ENCODE measurements around the gene MEA1. TPM values are rescaled to one million over a fixed set of nuclear protein-coding genes. Genes with fewer than 3 reads are reported as not detected.
"Not testable (repeated sequence)": the region's sequence is repeated elsewhere in the genome, so short reads cannot be mapped to it uniquely, and the experiment has no call there.

The MEA1 gene
- total RNA-seq, 3 donors from 2014 or later, result 65.0 to 78.0 (median 76.3) TPM

- no peak for TF ChIP-seq POLR2A (IDR thresholded peaks at IDR 0.05)
- TF ChIP-seq POLR2AphosphoS5 (IDR thresholded peaks at IDR 0.05), result no peak
- no peak for TF ChIP-seq CTCF (IDR thresholded peaks at IDR 0.05)
- no peaks in the 10 kb centered on the region for H3K27me3 ChIP-seq
- intact Hi-C loops (cut with DNase I; ENCODE audit: low total_unique reads), result no loop called here
- no peaks in the 10 kb centered on the region for H3K36me3 ChIP-seq
- H3K4me3 ChIP-seq, result no peak overlapping the region
- no peaks in the 10 kb centered on the region for H3K9me3 ChIP-seq
- H3K27ac ChIP-seq, result no peak overlapping the region
- H3K4me1 ChIP-seq, result no peaks in the 10 kb centered on the region
- no peak for DNase-seq (ENCODE audit: low spot score in 2 of 2)
Observed at GRCh38 chr6:43001843-43002242, 11.9 kb downstream of the MEA1 start.

- intact Hi-C loops (cut with DNase I; ENCODE audit: low total_unique reads); H3K27me3 ChIP-seq; DNase-seq (ENCODE audit: low spot score in 2 of 2); H3K36me3 ChIP-seq; H3K27ac ChIP-seq; H3K4me1 ChIP-seq; H3K9me3 ChIP-seq; H3K4me3 ChIP-seq: not testable (repeated sequence)
Observed at GRCh38 chr6:42998205-42998604, 15.5 kb downstream of the MEA1 start.

- no peaks in the 10 kb centered on the region for H3K4me1 ChIP-seq
- no peak overlapping the region for H3K27ac ChIP-seq
- intact Hi-C loops (cut with DNase I; ENCODE audit: low total_unique reads), result no loop called here
- DNase-seq (ENCODE audit: low spot score in 2 of 2), result no peak
- no peaks in the 10 kb centered on the region for H3K9me3 ChIP-seq
- no peaks in the 10 kb centered on the region for H3K27me3 ChIP-seq
- TF ChIP-seq POLR2A (IDR thresholded peaks at IDR 0.05), result no peak
- TF ChIP-seq CTCF (IDR thresholded peaks at IDR 0.05), result no peak
- TF ChIP-seq POLR2AphosphoS5 (IDR thresholded peaks at IDR 0.05), result no peak
- H3K4me3 ChIP-seq, result no peak overlapping the region
- no peaks in the 10 kb centered on the region for H3K36me3 ChIP-seq
Observed at GRCh38 chr6:42996513-42996912, 17.2 kb downstream of the MEA1 start.

- intact Hi-C loops (cut with DNase I; ENCODE audit: low total_unique reads), result no loop called here
- H3K4me3 ChIP-seq, result no peak overlapping the region
- no peak for DNase-seq (ENCODE audit: low spot score in 2 of 2)
- no peak for TF ChIP-seq POLR2A (IDR thresholded peaks at IDR 0.05)
- TF ChIP-seq POLR2AphosphoS5 (IDR thresholded peaks at IDR 0.05), result no peak
- TF ChIP-seq CTCF (IDR thresholded peaks at IDR 0.05), result no peak
- H3K27ac ChIP-seq, result no peak overlapping the region
- no peaks in the 10 kb centered on the region for H3K27me3 ChIP-seq
- no peaks in the 10 kb centered on the region for H3K9me3 ChIP-seq
- no peaks in the 10 kb centered on the region for H3K4me1 ChIP-seq
- no peaks in the 10 kb centered on the region for H3K36me3 ChIP-seq
Observed at GRCh38 chr6:42993445-42993844, 20.3 kb downstream of the MEA1 start.

GRCh38 chr6:42989923-42990322, 23.8 kb downstream of the MEA1 start:
- H3K27ac ChIP-seq, result no peak overlapping the region
- peaks cover 0 to 7% of the 10 kb centered on the region in 2 donors for H3K4me1 ChIP-seq
- H3K9me3 ChIP-seq, result no peaks in the 10 kb centered on the region
- intact Hi-C loops (cut with DNase I; ENCODE audit: low total_unique reads), result loop anchor here (10.0 kb wide), 1 partner anchor 1055 kb away; no protein-coding TSS in a partner anchor
- TF ChIP-seq POLR2A (IDR thresholded peaks at IDR 0.05) (no peak), POLR2AphosphoS5 (IDR thresholded peaks at IDR 0.05) (no peak), CTCF (IDR thresholded peaks at IDR 0.05) (no peak)
- H3K36me3 ChIP-seq, result no peaks in the 10 kb centered on the region
- no peaks in the 10 kb centered on the region for H3K27me3 ChIP-seq
- no peak for DNase-seq (ENCODE audit: low spot score in 2 of 2)
- no peak overlapping the region for H3K4me3 ChIP-seq

GRCh38 chr6:42988486-42989020, 25.2 kb downstream of the MEA1 start:
- intact Hi-C loops (cut with DNase I; ENCODE audit: low total_unique reads), result loop anchor here (10.0 kb wide), 1 partner anchor 1054 kb away; no protein-coding TSS in a partner anchor
- TF ChIP-seq POLR2A (IDR thresholded peaks at IDR 0.05) (no peak), CTCF (IDR thresholded peaks at IDR 0.05) (no peak), POLR2AphosphoS5 (IDR thresholded peaks at IDR 0.05) (no peak)
- H3K9me3 ChIP-seq, result no peaks in the 10 kb centered on the region
- DNase-seq (ENCODE audit: low spot score in 2 of 2), result no peak
- no peaks in the 10 kb centered on the region for H3K27me3 ChIP-seq
- peaks cover 0 to 7% of the 10 kb centered on the region in 2 donors for H3K4me1 ChIP-seq
- no peak overlapping the region for H3K4me3 ChIP-seq
- no peak overlapping the region for H3K27ac ChIP-seq
- H3K36me3 ChIP-seq, result no peaks in the 10 kb centered on the region

All from breast epithelium (tissue), 4 donors.